ENCODE measurements around the gene HPSE2.

The HPSE2 gene

GRCh38 chr10:98450618-98451017, 785.0 kb downstream of the HPSE2 start:
- no peak for TF ChIP-seq PAX5 (IDR thresholded peaks at IDR 0.05; ENCODE audit: insufficient read depth, low read length, severe bottlenecking)
- no peak for TF ChIP-seq POLR2A (IDR thresholded peaks at IDR 0.05; ENCODE audit: low read depth, low read length)
- TF ChIP-seq SPI1 (IDR thresholded peaks at IDR 0.05; ENCODE audit: low read depth, low read length): no peak
- no peak for TF ChIP-seq POU2F2 (IDR thresholded peaks at IDR 0.05; ENCODE audit: low read depth, low read length)
- no peak for TF ChIP-seq TAF1 (IDR thresholded peaks at IDR 0.05; ENCODE audit: low read depth, low read length)
- TF ChIP-seq POLR2AphosphoS5 (IDR thresholded peaks at IDR 0.05; ENCODE audit: low read depth, low read length): no peak
- DNase-seq (ENCODE audit: insufficient read length, low spot score): no peak
- FAIRE-seq: no peak

GRCh38 chr10:98449287-98449686, 786.4 kb downstream of the HPSE2 start:
- no peak for DNase-seq (ENCODE audit: insufficient read length, low spot score)
- no peak for TF ChIP-seq TAF1 (IDR thresholded peaks at IDR 0.05; ENCODE audit: low read depth, low read length)
- no peak for TF ChIP-seq POLR2AphosphoS5 (IDR thresholded peaks at IDR 0.05; ENCODE audit: low read depth, low read length)
- TF ChIP-seq POLR2A (IDR thresholded peaks at IDR 0.05; ENCODE audit: low read depth, low read length): no peak
- TF ChIP-seq PAX5 (IDR thresholded peaks at IDR 0.05; ENCODE audit: insufficient read depth, low read length, severe bottlenecking): no peak
- TF ChIP-seq POU2F2 (IDR thresholded peaks at IDR 0.05; ENCODE audit: low read depth, low read length): no peak
- no peak for TF ChIP-seq SPI1 (IDR thresholded peaks at IDR 0.05; ENCODE audit: low read depth, low read length)
- no peak for FAIRE-seq

GRCh38 chr10:98446661-98447221, 788.9 kb downstream of the HPSE2 start, which contains the start of gene HPS1:
Gene HPS1, minus strand, starts transcription at chr10:98446935. Its CDS starts 3,695 bp downstream, at chr10:98443240.
- FAIRE-seq: peak; percentile 93

GRCh38 chr10:98446151-98446660, 789.4 kb downstream of the HPSE2 start:
- no peak for DNase-seq (ENCODE audit: insufficient read length, low spot score)
- FAIRE-seq: no peak

More at GRCh38 chr10:98446661-98447221, 788.9 kb downstream of the HPSE2 start, which contains the start of gene HPS1:
- DNase-seq (ENCODE audit: insufficient read length, low spot score): peak; percentile 91
- TF ChIP-seq POLR2A (IDR thresholded peaks at IDR 0.05; ENCODE audit: low read depth, low read length) (peak; percentile 79), POLR2AphosphoS5 (IDR thresholded peaks at IDR 0.05; ENCODE audit: low read depth, low read length) (peak; percentile 83; the same call in 1 of the 2 replicates), POU2F2 (IDR thresholded peaks at IDR 0.05; ENCODE audit: low read depth, low read length) (no peak; the same call in 1 of the 2 replicates), PAX5 (IDR thresholded peaks at IDR 0.05; ENCODE audit: insufficient read depth, low read length, severe bottlenecking) (peak; percentile 70), SPI1 (IDR thresholded peaks at IDR 0.05; ENCODE audit: low read depth, low read length) (peak; percentile 12; the same call in 1 of the 2 replicates), TAF1 (IDR thresholded peaks at IDR 0.05; ENCODE audit: low read depth, low read length) (peak; percentile 60)

GRCh38 chr10:98445200-98445812, 790.3 kb downstream of the HPSE2 start:
- no peak for FAIRE-seq
- TF ChIP-seq POU2F2 (IDR thresholded peaks at IDR 0.05; ENCODE audit: low read depth, low read length): no peak
- no peak for TF ChIP-seq SPI1 (IDR thresholded peaks at IDR 0.05; ENCODE audit: low read depth, low read length)
- no peak for TF ChIP-seq PAX5 (IDR thresholded peaks at IDR 0.05; ENCODE audit: insufficient read depth, low read length, severe bottlenecking)
- TF ChIP-seq POLR2AphosphoS5 (IDR thresholded peaks at IDR 0.05; ENCODE audit: low read depth, low read length): no peak
- TF ChIP-seq TAF1 (IDR thresholded peaks at IDR 0.05; ENCODE audit: low read depth, low read length): no peak
- no peak for TF ChIP-seq POLR2A (IDR thresholded peaks at IDR 0.05; ENCODE audit: low read depth, low read length)
- DNase-seq (ENCODE audit: insufficient read length, low spot score): no peak

More at GRCh38 chr10:98446151-98446660, 789.4 kb downstream of the HPSE2 start:
- TF ChIP-seq POLR2AphosphoS5 (IDR thresholded peaks at IDR 0.05; ENCODE audit: low read depth, low read length) (no peak), TAF1 (IDR thresholded peaks at IDR 0.05; ENCODE audit: low read depth, low read length) (no peak), POU2F2 (IDR thresholded peaks at IDR 0.05; ENCODE audit: low read depth, low read length) (0 out of 2 replicates have a peak, but pooled peaks have one; percentile 19), SPI1 (IDR thresholded peaks at IDR 0.05; ENCODE audit: low read depth, low read length) (peak; percentile 43)

- DNase-seq (ENCODE audit: insufficient read length, low spot score) (no peak), FAIRE-seq (peak; percentile 38)
- TF ChIP-seq POU2F2 (IDR thresholded peaks at IDR 0.05; ENCODE audit: low read depth, low read length): no peak
- TF ChIP-seq SPI1 (IDR thresholded peaks at IDR 0.05; ENCODE audit: low read depth, low read length): peak; percentile 89
These were observed 791.2 kb downstream of the HPSE2 start for GRCh38 chr10:98444314-98445006.

GRCh38 chr10:98438715-98439114, 796.9 kb downstream of the HPSE2 start:
- FAIRE-seq (no peak), DNase-seq (ENCODE audit: insufficient read length, low spot score) (no peak)
- TF ChIP-seq TAF1 (IDR thresholded peaks at IDR 0.05; ENCODE audit: low read depth, low read length) (no peak), PAX5 (IDR thresholded peaks at IDR 0.05; ENCODE audit: insufficient read depth, low read length, severe bottlenecking) (no peak), POU2F2 (IDR thresholded peaks at IDR 0.05; ENCODE audit: low read depth, low read length) (no peak), SPI1 (IDR thresholded peaks at IDR 0.05; ENCODE audit: low read depth, low read length) (no peak), POLR2AphosphoS5 (IDR thresholded peaks at IDR 0.05; ENCODE audit: low read depth, low read length) (no peak), POLR2A (IDR thresholded peaks at IDR 0.05; ENCODE audit: low read depth, low read length) (no peak)

- TF ChIP-seq POLR2AphosphoS5 (IDR thresholded peaks at IDR 0.05; ENCODE audit: low read depth, low read length): no peak
- TF ChIP-seq TAF1 (IDR thresholded peaks at IDR 0.05; ENCODE audit: low read depth, low read length): no peak
- DNase-seq (ENCODE audit: insufficient read length, low spot score): no peak
- FAIRE-seq: no peak
These were observed 798.9 kb downstream of the HPSE2 start for GRCh38 chr10:98436704-98437103.

GRCh38 chr10:98435178-98435577, 800.5 kb downstream of the HPSE2 start:
- no peak for TF ChIP-seq SPI1 (IDR thresholded peaks at IDR 0.05; ENCODE audit: low read depth, low read length)
- TF ChIP-seq PAX5 (IDR thresholded peaks at IDR 0.05; ENCODE audit: insufficient read depth, low read length, severe bottlenecking): no peak
- no peak for TF ChIP-seq POU2F2 (IDR thresholded peaks at IDR 0.05; ENCODE audit: low read depth, low read length)
- no peak for TF ChIP-seq TAF1 (IDR thresholded peaks at IDR 0.05; ENCODE audit: low read depth, low read length)
- TF ChIP-seq POLR2AphosphoS5 (IDR thresholded peaks at IDR 0.05; ENCODE audit: low read depth, low read length): no peak
- no peak for TF ChIP-seq POLR2A (IDR thresholded peaks at IDR 0.05; ENCODE audit: low read depth, low read length)
- no peak for DNase-seq (ENCODE audit: insufficient read length, low spot score)
- FAIRE-seq: no peak

Data from GM12891 (cell line).